ENCODE results near the gene CCDC177. TPM values are rescaled to one million over a fixed set of nuclear protein-coding genes. Genes with fewer than 3 reads are reported as not detected.

CCDC177 gene
- total and polyA plus RNA-seq, 4 donors = 2.0 to 4.8 (median 3.4) TPM

GRCh38 chr14:69527635-69528034, 47.0 kb downstream of the CCDC177 start:
- WGBS (ENCODE audit: insufficient coverage) = 92% methylated on average over 12 of the region's 14 CpGs
- H3K36me3 ChIP-seq (ENCODE audit: control insufficient read depth, insufficient read depth, low read length) = peaks cover 3% of the 10 kb centered on the region
- no peak for DNase-seq (ENCODE audit: low read depth in 4 of 6, low spot score in 6 of 6)

GRCh38 chr14:69525896-69526295, 48.8 kb downstream of the CCDC177 start:
- no peak overlapping the region for H3K27ac ChIP-seq (ENCODE audit: low read depth, low read length)
- H3K27me3 ChIP-seq (ENCODE audit: control insufficient read depth, insufficient read depth, low read length) = no peaks in the 10 kb centered on the region
- no peak overlapping the region for H3K4me3 ChIP-seq (ENCODE audit: low read depth, low read length)
- WGBS (ENCODE audit: insufficient coverage) = 70% methylated on average over 6 of the region's 6 CpGs
- no peaks in the 10 kb centered on the region for H3K9me3 ChIP-seq (ENCODE audit: control insufficient read depth, insufficient read depth, low read length)
- H3K4me1 ChIP-seq (ENCODE audit: control insufficient read depth, insufficient read depth, low read length) = no peaks in the 10 kb centered on the region
- no peak for DNase-seq (ENCODE audit: low read depth in 4 of 6, low spot score in 6 of 6)
- H3K36me3 ChIP-seq (ENCODE audit: control insufficient read depth, insufficient read depth, low read length) = peaks cover 3% of the 10 kb centered on the region

More at GRCh38 chr14:69527635-69528034, 47.0 kb downstream of the CCDC177 start:
- Histone ChIP-seq H3K4me3 (ENCODE audit: low read depth, low read length) (no peak overlapping the region), H3K27me3 (ENCODE audit: control insufficient read depth, insufficient read depth, low read length) (no peaks in the 10 kb centered on the region), H3K9me3 (ENCODE audit: control insufficient read depth, insufficient read depth, low read length) (no peaks in the 10 kb centered on the region), H3K4me1 (ENCODE audit: control insufficient read depth, insufficient read depth, low read length) (no peaks in the 10 kb centered on the region), H3K27ac (ENCODE audit: low read depth, low read length) (no peak overlapping the region)

GRCh38 chr14:69522026-69522425, 52.6 kb downstream of the CCDC177 start:
- no peaks in the 10 kb centered on the region for H3K9me3 ChIP-seq (ENCODE audit: control insufficient read depth, insufficient read depth, low read length)
- H3K27ac ChIP-seq (ENCODE audit: low read depth, low read length) = no peak overlapping the region
- H3K36me3 ChIP-seq (ENCODE audit: control insufficient read depth, insufficient read depth, low read length) = no peaks in the 10 kb centered on the region
- DNase-seq (ENCODE audit: low read depth in 4 of 6, low spot score in 6 of 6) = no peak
- 96% methylated on average over 6 of the region's 6 CpGs for whole genome bisulfite sequencing (ENCODE audit: insufficient coverage)
- H3K4me3 ChIP-seq (ENCODE audit: low read depth, low read length) = no peak overlapping the region
- H3K4me1 ChIP-seq (ENCODE audit: control insufficient read depth, insufficient read depth, low read length) = no peaks in the 10 kb centered on the region
- H3K27me3 ChIP-seq (ENCODE audit: control insufficient read depth, insufficient read depth, low read length) = no peaks in the 10 kb centered on the region

Other genes starting within 250 kb of the CCDC177 start
- gene ERH, start 176.6 kb downstream of the CCDC177 start, total RNA-seq = 100 to 1,000 TPM; 145 to 208 TPM
- 100 to 1,000 TPM; 254 to 285 TPM for gene ERH, start 176.6 kb downstream of the CCDC177 start, polyA plus RNA-seq (ENCODE audit: insufficient read length in 2 of 2)
- gene SLC39A9, start 176.2 kb downstream of the CCDC177 start, total RNA-seq = 100 to 1,000 TPM; 109 to 137 TPM
- gene SLC39A9, start 176.2 kb downstream of the CCDC177 start, polyA plus RNA-seq (ENCODE audit: insufficient read length in 2 of 2) = 10 to 100 TPM; 54.4 to 56.1 TPM
- 1 to 10 TPM in 1 of 2 donors, under 1 TPM in 1; 0.66 to 3.0 TPM for gene PLEKHD1, start 90.1 kb downstream of the CCDC177 start, total RNA-seq
- 1 to 10 TPM; 1.4 to 2.3 TPM for gene PLEKHD1, start 90.1 kb downstream of the CCDC177 start, polyA plus RNA-seq (ENCODE audit: insufficient read length in 2 of 2)
- 10 to 100 TPM; 16.8 to 19.1 TPM for gene SUSD6, start 36.7 kb upstream of the CCDC177 start, total RNA-seq
- 10 to 100 TPM; 19.6 to 23.9 TPM for gene SUSD6, start 36.7 kb upstream of the CCDC177 start, polyA plus RNA-seq (ENCODE audit: insufficient read length in 2 of 2)
- gene SRSF5, start 192.3 kb upstream of the CCDC177 start, total RNA-seq = 100 to 1,000 TPM; 170 to 387 TPM
- 100 to 1,000 TPM; 498 to 578 TPM for gene SRSF5, start 192.3 kb upstream of the CCDC177 start, polyA plus RNA-seq (ENCODE audit: insufficient read length in 2 of 2)
- not detected for gene SLC10A1, start 222.4 kb upstream of the CCDC177 start, total RNA-seq
- gene SLC10A1, start 222.4 kb upstream of the CCDC177 start, polyA plus RNA-seq (ENCODE audit: insufficient read length in 2 of 2) = under 1 TPM in 1 of 2 donors, not detected in 1; 0.21 TPM